Muscle of leg (tissue), 11 donors: ENCODE measurements around the gene SLC66A1. TPM values are rescaled to one million over a fixed set of nuclear protein-coding genes. Genes with fewer than 3 reads are reported as not detected.

Experiments used
- DNase-seq: peaks from one replicate; pipeline ENCODE4 v3.0.0; 2013
- H3K27ac ChIP-seq: one replicate; pipeline ENCODE4 v1.5.1; 2013; ENCODE audit warnings: mild to moderate bottlenecking, low read length, control low read depth
- H3K27me3 ChIP-seq: one replicate; pipeline ENCODE4 v1.6.1; 2013; ENCODE audit warnings: low read length; ENCODE audit not compliant: control insufficient read depth, insufficient read depth
- H3K36me3 ChIP-seq: one replicate; pipeline ENCODE4 v1.6.1; 2013; ENCODE audit warnings: low read length; ENCODE audit not compliant: control insufficient read depth, insufficient read depth
- H3K4me1 ChIP-seq: one replicate; pipeline ENCODE4 v1.6.1; 2013; ENCODE audit warnings: low read length; ENCODE audit not compliant: control insufficient read depth, insufficient read depth
- H3K4me3 ChIP-seq: one replicate; pipeline ENCODE4 v1.5.1; 2013; ENCODE audit warnings: low read length, control low read depth
- H3K9me3 ChIP-seq: replicated peaks from 2 replicates; pipeline ENCODE4 v1.6.1; 2013; ENCODE audit warnings: low read depth, low read length; ENCODE audit not compliant: control insufficient read depth
- WGBS: methylation state at CpG from one replicate; pipeline ENCODE4 v1.1.5; 2013; ENCODE audit warnings: missing lambda C conversion rate; ENCODE audit not compliant: insufficient coverage; 5-methylcytosine and 5-hydroxymethylcytosine counted together
- polyA plus RNA-seq, 8 donors: library from polyadenylated mRNA; unstranded; fragments of 120-200 nt; gene quantifications; one replicate each; pipeline versions ENCODE4 v1.2.1 to v1.2.3, GENCODE V29; 2013; ENCODE audit warnings: inconsistent platforms in 1 of 8, low replicate concordance in 1 of 8; ENCODE audit not compliant: insufficient read length in 8 of 8, insufficient read depth in 1 of 8
- total RNA-seq: library from RNA; stranded (reverse); fragments of 120-200 nt; gene quantifications from one replicate; pipeline ENCODE4 v1.2.4, GENCODE V29; 2013

Gene SLC66A1
- total and polyA plus RNA-seq, 9 donors, result 8.9 to 12.9 (median 9.7) TPM

DNA sequence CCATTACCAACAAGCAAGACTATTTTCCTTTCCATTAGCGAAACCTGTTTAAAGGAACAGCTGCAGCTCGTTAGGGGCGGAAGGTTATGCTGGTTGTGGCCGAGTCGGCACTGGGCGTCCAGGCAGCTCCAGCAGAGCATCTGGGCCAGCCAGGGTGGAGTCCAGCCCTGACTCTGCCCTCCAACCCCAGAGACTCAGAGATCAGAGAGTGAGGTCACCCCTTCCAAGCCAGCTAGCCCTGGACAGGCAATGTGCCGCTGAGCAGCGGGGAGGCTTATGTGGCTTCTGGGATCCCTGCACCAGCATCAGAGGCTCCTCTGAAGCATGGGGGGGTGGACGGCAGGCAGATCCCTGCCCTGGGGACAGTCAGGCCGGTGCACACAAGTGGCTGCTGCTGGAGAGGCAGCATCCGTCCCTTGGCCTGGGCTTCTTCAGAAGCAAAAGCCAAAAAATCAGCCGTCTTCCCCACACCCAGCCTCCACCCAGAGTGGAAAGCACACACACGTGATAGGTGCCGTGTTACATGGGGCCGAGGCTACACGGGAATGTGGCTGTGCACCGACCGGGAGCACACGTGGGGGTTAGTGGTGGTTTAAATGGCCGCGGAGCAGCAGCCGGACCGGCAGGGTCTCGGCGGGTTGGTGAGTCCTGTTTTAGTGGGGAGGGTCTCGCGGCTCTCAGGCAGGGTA lies 30.1 kb downstream of the SLC66A1 start:
- Histone ChIP-seq H3K27ac (peak overlapping the region; percentile 62), H3K9me3 (no peaks in the 10 kb centered on the region), H3K4me1 (peaks cover 21% of the 10 kb centered on the region), H3K36me3 (peaks cover 68% of the 10 kb centered on the region), H3K4me3 (no peak overlapping the region), H3K27me3 (no peaks in the 10 kb centered on the region)
- peak; percentile 69 for DNase-seq
- 36% methylated on average over 18 of the region's 27 CpGs for WGBS

DNA sequence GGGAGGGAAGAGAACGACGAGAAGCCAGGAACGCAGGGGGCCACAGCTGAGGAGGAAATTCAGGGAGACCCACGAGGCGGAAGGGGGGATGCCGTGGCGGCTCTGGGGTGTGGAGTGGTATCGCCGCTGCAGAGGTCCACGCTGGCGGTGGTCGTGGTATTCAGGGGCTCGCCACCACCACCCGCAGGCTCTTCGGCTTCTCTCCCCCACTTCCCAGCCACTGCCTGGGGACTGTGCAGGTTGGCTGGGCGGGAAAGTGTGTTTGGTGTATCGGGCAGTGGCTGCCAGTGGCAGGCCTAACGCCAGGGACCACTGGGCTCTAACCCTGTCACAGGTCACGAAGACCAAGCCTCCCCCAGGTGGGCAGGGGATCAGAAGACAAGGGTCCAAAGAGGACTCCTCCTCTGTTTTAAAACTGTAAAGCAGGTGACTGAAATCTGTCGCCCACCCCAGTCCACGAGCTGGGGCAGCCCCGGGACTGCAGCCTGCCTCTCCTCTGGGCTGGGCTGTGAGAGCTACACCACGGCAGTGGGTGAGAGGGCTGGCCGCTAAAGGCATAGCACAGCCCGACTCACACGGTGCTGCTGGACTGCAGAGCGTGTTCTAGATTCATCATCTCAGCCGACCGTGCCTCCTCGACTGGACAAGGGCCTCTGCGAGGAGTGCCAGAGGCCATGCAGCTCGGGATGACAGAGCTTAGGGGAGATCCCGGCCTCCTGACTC lies 30.9 kb downstream of the SLC66A1 start:
- no peak overlapping the region for H3K27ac ChIP-seq
- 66% methylated on average over 23 of the region's 33 CpGs for WGBS

GRCh38 chr1:19343617-19344350 lies 31.7 kb downstream of the SLC66A1 start:
- H3K36me3 ChIP-seq, result peaks cover 70% of the 10 kb centered on the region
- H3K27ac ChIP-seq, result no peak overlapping the region
- peaks cover 21% of the 10 kb centered on the region for H3K4me1 ChIP-seq
- no peaks in the 10 kb centered on the region for H3K9me3 ChIP-seq
- 80% methylated on average over 13 of the region's 20 CpGs for WGBS
- no peaks in the 10 kb centered on the region for H3K27me3 ChIP-seq
- H3K4me3 ChIP-seq, result no peak overlapping the region
- no peak for DNase-seq

More for the DNA sequence above, 30.9 kb downstream of the SLC66A1 start:
- Histone ChIP-seq H3K27me3 (no peaks in the 10 kb centered on the region), H3K9me3 (no peaks in the 10 kb centered on the region), H3K4me1 (peaks cover 21% of the 10 kb centered on the region), H3K4me3 (no peak overlapping the region), H3K36me3 (peaks cover 68% of the 10 kb centered on the region)
- no peak for DNase-seq

DNA sequence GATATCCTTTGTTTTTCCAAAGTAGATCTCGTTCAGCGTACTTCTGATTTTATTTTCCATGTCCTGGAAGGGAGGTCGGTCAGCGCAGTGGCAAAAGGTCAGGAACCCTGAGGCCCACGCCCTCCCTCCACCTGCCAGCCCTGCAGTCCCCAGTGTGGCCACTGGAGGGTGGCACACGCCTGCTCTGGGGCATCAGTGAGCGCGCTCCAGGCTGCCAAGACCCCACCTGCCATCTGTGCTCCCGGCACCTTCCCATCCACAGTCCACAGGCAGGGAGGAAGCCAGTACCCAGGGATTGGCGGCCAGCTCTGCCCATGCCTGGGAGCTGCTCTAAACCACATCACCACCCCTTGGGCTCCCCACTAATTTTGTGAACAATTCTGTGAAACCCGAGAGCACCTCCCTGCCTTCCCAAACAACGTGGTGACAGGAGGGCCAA lies 32.3 kb downstream of the SLC66A1 start:
- H3K27me3 ChIP-seq, result no peaks in the 10 kb centered on the region
- DNase-seq, result peak; percentile 54
- no peak overlapping the region for H3K4me3 ChIP-seq
- peaks cover 72% of the 10 kb centered on the region for H3K36me3 ChIP-seq
- no peak overlapping the region for H3K27ac ChIP-seq
- 62% methylated on average over 12 of the region's 12 CpGs for WGBS
- peaks cover 21% of the 10 kb centered on the region for H3K4me1 ChIP-seq
- H3K9me3 ChIP-seq, result no peaks in the 10 kb centered on the region

- H3K36me3 ChIP-seq, result peaks cover 71% of the 10 kb centered on the region
Measured at GRCh38 chr1:19344831-19345230, 32.7 kb downstream of the SLC66A1 start.

DNA sequence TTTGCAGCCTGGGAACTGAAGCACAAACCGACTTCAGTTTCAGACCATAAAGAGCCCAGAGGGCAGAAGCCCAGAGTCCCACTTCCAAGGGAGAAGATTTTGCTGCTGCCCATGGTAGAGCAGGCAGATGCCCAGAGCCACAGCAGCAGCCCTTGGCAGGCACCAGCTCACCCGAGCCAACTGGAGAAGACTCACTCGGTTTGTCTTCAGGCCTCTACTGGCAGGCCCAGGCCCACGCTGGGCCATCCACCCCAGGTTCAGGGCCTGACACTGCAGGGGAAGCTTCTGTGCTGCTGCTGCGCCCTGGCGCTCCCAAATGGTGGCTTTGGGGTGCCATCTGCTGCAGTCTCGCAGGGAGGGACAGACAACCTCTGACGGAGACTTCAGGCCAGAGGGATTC lies 33.3 kb downstream of the SLC66A1 start:
- Histone ChIP-seq H3K36me3 (peaks cover 72% of the 10 kb centered on the region), H3K9me3 (no peaks in the 10 kb centered on the region), H3K27me3 (no peaks in the 10 kb centered on the region), H3K4me3 (no peak overlapping the region), H3K27ac (no peak overlapping the region), H3K4me1 (peaks cover 21% of the 10 kb centered on the region)
- no peak for DNase-seq
- 88% methylated on average over 8 of the region's 8 CpGs for WGBS

More at GRCh38 chr1:19344831-19345230, 32.7 kb downstream of the SLC66A1 start:
- no peaks in the 10 kb centered on the region for H3K27me3 ChIP-seq
- no peak overlapping the region for H3K4me3 ChIP-seq
- no peak for DNase-seq
- WGBS, result 91% methylated on average over 6 of the region's 11 CpGs
- H3K27ac ChIP-seq, result no peak overlapping the region
- no peaks in the 10 kb centered on the region for H3K9me3 ChIP-seq
- H3K4me1 ChIP-seq, result peaks cover 21% of the 10 kb centered on the region

GRCh38 chr1:19346026-19346425 lies 33.9 kb downstream of the SLC66A1 start:
- Histone ChIP-seq H3K27ac (no peak overlapping the region), H3K4me1 (peaks cover 20% of the 10 kb centered on the region), H3K4me3 (no peak overlapping the region), H3K36me3 (peaks cover 69% of the 10 kb centered on the region), H3K9me3 (no peaks in the 10 kb centered on the region), H3K27me3 (no peaks in the 10 kb centered on the region)
- 80% methylated on average over 2 of the region's 6 CpGs for WGBS
- no peak for DNase-seq

DNA sequence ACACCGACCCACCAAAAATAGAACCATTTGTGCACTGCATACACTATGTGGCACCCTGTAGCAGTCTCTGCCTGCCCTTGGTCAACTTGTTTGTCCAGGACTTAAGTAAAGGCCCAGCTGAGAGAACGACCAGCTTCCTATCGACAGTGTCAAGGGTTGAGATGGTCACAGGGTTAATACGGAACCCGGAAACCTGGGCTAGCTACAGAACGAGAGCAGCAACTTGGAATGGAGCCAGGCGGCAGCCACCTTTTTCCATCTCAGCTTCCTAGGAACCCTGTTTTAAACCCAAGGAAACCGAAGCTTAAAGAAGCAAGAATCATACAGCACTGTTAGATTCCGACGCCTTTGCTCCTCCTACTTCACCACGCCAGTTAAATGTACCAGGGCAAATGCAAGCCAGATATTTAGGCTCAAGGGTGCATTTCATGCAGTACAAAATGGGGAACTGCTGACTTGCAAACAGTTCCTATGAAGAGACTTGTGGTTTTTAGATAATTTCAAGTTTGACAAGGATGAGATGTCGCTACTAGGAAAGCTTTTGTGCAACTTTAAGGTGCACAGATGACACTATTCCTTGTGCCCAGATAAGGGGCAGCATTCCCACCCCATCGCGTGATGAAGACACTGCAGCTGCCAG lies 35.5 kb downstream of the SLC66A1 start:
- peaks cover 8% of the 10 kb centered on the region for H3K4me1 ChIP-seq

GRCh38 chr1:19348441-19349198 lies 36.5 kb downstream of the SLC66A1 start:
- DNase-seq, result no peak
- no peak overlapping the region for H3K27ac ChIP-seq
- WGBS, result 88% methylated on average over 8 of the region's 15 CpGs
- peaks cover 13% of the 10 kb centered on the region for H3K4me1 ChIP-seq
- H3K9me3 ChIP-seq, result no peaks in the 10 kb centered on the region
- H3K27me3 ChIP-seq, result no peaks in the 10 kb centered on the region
- no peak overlapping the region for H3K4me3 ChIP-seq
- peaks cover 69% of the 10 kb centered on the region for H3K36me3 ChIP-seq

More for the DNA sequence above, 35.5 kb downstream of the SLC66A1 start:
- Histone ChIP-seq H3K27ac (no peak overlapping the region), H3K9me3 (no peaks in the 10 kb centered on the region), H3K4me3 (no peak overlapping the region), H3K36me3 (peaks cover 69% of the 10 kb centered on the region), H3K27me3 (no peaks in the 10 kb centered on the region)
- 69% methylated on average over 12 of the region's 14 CpGs for WGBS
- DNase-seq, result no peak
